Spinal cord (tissue), 10 donors: ENCODE measurements around the gene TAPBPL. TPM values are rescaled to one million over a fixed set of nuclear protein-coding genes. Genes with fewer than 3 reads are reported as not detected.
"Not testable (repeated sequence)": the region's sequence is repeated elsewhere in the genome, so short reads cannot be mapped to it uniquely, and the experiment has no call there.

ENCODE experiments used
- DNase-seq, 6 donors: peaks; one replicate each; pipeline versions ENCODE4 v3.0.0 to v3.0.0-alpha.2; 2013 to 2015; ENCODE audit warnings: low spot score in 6 of 6, low read depth in 4 of 6
- H3K27ac ChIP-seq: one replicate; pipeline ENCODE4 v1.5.1; 2013; ENCODE audit warnings: low read depth, low read length, control low read depth
- H3K27me3 ChIP-seq: one replicate; pipeline ENCODE4 v1.6.1; 2013; ENCODE audit warnings: low read length; ENCODE audit not compliant: control insufficient read depth, insufficient read depth
- H3K36me3 ChIP-seq: one replicate; pipeline ENCODE4 v1.6.1; 2013; ENCODE audit warnings: low read length; ENCODE audit not compliant: control insufficient read depth, insufficient read depth
- H3K4me1 ChIP-seq: one replicate; pipeline ENCODE4 v1.6.1; 2013; ENCODE audit warnings: low read length; ENCODE audit not compliant: control insufficient read depth, insufficient read depth
- H3K4me3 ChIP-seq: one replicate; pipeline ENCODE4 v1.5.1; 2013; ENCODE audit warnings: low read depth, low read length, control low read depth
- H3K9me3 ChIP-seq: one replicate; pipeline ENCODE4 v1.6.1; 2013; ENCODE audit warnings: low read length; ENCODE audit not compliant: control insufficient read depth, insufficient read depth
- whole genome bisulfite sequencing: methylation state at CpG from one replicate; pipeline ENCODE4 v1.1.5; 2013; ENCODE audit warnings: missing lambda C conversion rate; ENCODE audit not compliant: insufficient coverage; 5-methylcytosine and 5-hydroxymethylcytosine counted together
- polyA plus RNA-seq, 2 donors: library from polyadenylated mRNA; unstranded; fragments of 120-200 nt; gene quantifications; one replicate each; pipeline ENCODE4 v1.2.1, GENCODE V29; 2013; ENCODE audit not compliant: insufficient read length in 2 of 2
- total RNA-seq, 2 donors: library from RNA; depleted of rRNA in 1 of 2; stranded (reverse); fragments of 120-200 nt in 1 of 2; fragments of >200 nt in 1 of 2; gene quantifications; one replicate each; pipeline versions ENCODE4 v1.2.3 to v1.2.4, GENCODE V29; 2013 to 2014
- donor health status: healthy.

Gene TAPBPL
- total and polyA plus RNA-seq, 4 donors = 7.6 to 26.4 (median 10.4) TPM

- Histone ChIP-seq H3K27me3 (no peaks in the 10 kb centered on the region), H3K4me1 (peaks cover 3% of the 10 kb centered on the region), H3K9me3 (no peaks in the 10 kb centered on the region), H3K36me3 (no peaks in the 10 kb centered on the region), H3K27ac (no peak overlapping the region), H3K4me3 (no peak overlapping the region)
- DNase-seq = no peak
- 81% methylated on average over 6 of the region's 8 CpGs for WGBS
Observed at GRCh38 chr12:6424866-6425265, 27.0 kb upstream of the TAPBPL start.

GRCh38 chr12:6425590-6426531 lies 26.0 kb upstream of the TAPBPL start:
- Histone ChIP-seq H3K4me3 (no peak overlapping the region), H3K9me3 (no peaks in the 10 kb centered on the region), H3K27me3 (no peaks in the 10 kb centered on the region), H3K4me1 (peaks cover 3% of the 10 kb centered on the region), H3K27ac (no peak overlapping the region), H3K36me3 (no peaks in the 10 kb centered on the region)
- DNase-seq = no peak
- 80% methylated on average over 21 of the region's 23 CpGs for WGBS

GRCh38 chr12:6426882-6427671 lies 24.8 kb upstream of the TAPBPL start:
- Histone ChIP-seq H3K9me3 (no peaks in the 10 kb centered on the region), H3K27me3 (no peaks in the 10 kb centered on the region), H3K36me3 (no peaks in the 10 kb centered on the region), H3K4me1 (peaks cover 3% of the 10 kb centered on the region), H3K4me3 (no peak overlapping the region), H3K27ac (no peak overlapping the region)
- DNase-seq = no peak
- 91% methylated on average over 12 of the region's 14 CpGs for WGBS

GRCh38 chr12:6427796-6428195 lies 24.0 kb upstream of the TAPBPL start:
- H3K27me3 ChIP-seq, DNase-seq, H3K9me3 ChIP-seq, H3K27ac ChIP-seq, H3K36me3 ChIP-seq, H3K4me3 ChIP-seq, H3K4me1 ChIP-seq: not testable (repeated sequence)
- 97% methylated on average over 9 of the region's 10 CpGs for WGBS

GRCh38 chr12:6428326-6428725 lies 23.5 kb upstream of the TAPBPL start:
- no CpG with 5 or more reads among the region's 3 CpGs for WGBS
- Histone ChIP-seq H3K27me3 (no peaks in the 10 kb centered on the region), H3K27ac (no peak overlapping the region), H3K4me3 (no peak overlapping the region), H3K4me1 (peaks cover 3% of the 10 kb centered on the region), H3K36me3 (no peaks in the 10 kb centered on the region), H3K9me3 (no peaks in the 10 kb centered on the region)
- DNase-seq = no peak

- Histone ChIP-seq H3K27me3 (no peaks in the 10 kb centered on the region), H3K36me3 (no peaks in the 10 kb centered on the region), H3K27ac (no peak overlapping the region), H3K9me3 (no peaks in the 10 kb centered on the region), H3K4me1 (peaks cover 3% of the 10 kb centered on the region), H3K4me3 (no peak overlapping the region)
- peak in 1 of 6 donors; percentile 25 for DNase-seq
- 54% methylated on average over 14 of the region's 19 CpGs for WGBS
Observed at GRCh38 chr12:6430124-6430989, 21.5 kb upstream of the TAPBPL start.

- Histone ChIP-seq H3K36me3 (no peaks in the 10 kb centered on the region), H3K4me1 (no peaks in the 10 kb centered on the region), H3K4me3 (no peak overlapping the region), H3K9me3 (no peaks in the 10 kb centered on the region), H3K27ac (no peak overlapping the region), H3K27me3 (no peaks in the 10 kb centered on the region)
- 67% methylated on average over 1 of the region's 5 CpGs for WGBS
- no peak for DNase-seq
Observed at GRCh38 chr12:6432991-6433390, 18.9 kb upstream of the TAPBPL start.

GRCh38 chr12:6434205-6435140 lies 17.4 kb upstream of the TAPBPL start:
- no peak for DNase-seq
- Histone ChIP-seq H3K4me1 (no peaks in the 10 kb centered on the region), H3K27me3 (no peaks in the 10 kb centered on the region), H3K36me3 (no peaks in the 10 kb centered on the region), H3K27ac (no peak overlapping the region), H3K4me3 (no peak overlapping the region), H3K9me3 (no peaks in the 10 kb centered on the region)
- WGBS = 82% methylated on average over 11 of the region's 17 CpGs
